ENCODE measurements around the gene SPEG.

SPEG gene

GRCh38 chr2:219423652-219424377, 10.8 kb upstream of the SPEG start:
- DNase-seq (ENCODE audit: low read depth, low spot score): no peak

GRCh38 chr2:219425238-219426067, 9.2 kb upstream of the SPEG start:
- no peak for DNase-seq (ENCODE audit: low read depth, low spot score)

DNA sequence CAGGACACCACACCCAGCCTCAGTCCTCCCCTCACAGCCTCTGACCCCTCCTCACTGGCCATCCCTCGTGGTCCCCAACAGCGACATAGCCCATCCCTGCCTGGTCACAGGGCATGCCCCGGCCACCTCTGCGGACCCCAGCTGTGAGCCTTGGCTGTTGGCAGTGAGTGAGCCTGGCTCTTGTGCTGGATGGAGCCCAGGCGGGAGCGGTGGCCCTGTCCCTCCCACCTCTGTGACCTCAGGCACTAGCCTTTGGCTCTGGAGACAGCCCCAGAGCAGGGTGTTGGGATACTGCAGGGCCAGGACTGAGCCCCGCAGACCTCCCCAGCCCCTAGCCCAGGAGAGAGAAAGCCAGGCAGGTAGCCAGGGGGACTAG, 8.6 kb upstream of the SPEG start:
- DNase-seq (ENCODE audit: low read depth, low spot score): no peak

DNA sequence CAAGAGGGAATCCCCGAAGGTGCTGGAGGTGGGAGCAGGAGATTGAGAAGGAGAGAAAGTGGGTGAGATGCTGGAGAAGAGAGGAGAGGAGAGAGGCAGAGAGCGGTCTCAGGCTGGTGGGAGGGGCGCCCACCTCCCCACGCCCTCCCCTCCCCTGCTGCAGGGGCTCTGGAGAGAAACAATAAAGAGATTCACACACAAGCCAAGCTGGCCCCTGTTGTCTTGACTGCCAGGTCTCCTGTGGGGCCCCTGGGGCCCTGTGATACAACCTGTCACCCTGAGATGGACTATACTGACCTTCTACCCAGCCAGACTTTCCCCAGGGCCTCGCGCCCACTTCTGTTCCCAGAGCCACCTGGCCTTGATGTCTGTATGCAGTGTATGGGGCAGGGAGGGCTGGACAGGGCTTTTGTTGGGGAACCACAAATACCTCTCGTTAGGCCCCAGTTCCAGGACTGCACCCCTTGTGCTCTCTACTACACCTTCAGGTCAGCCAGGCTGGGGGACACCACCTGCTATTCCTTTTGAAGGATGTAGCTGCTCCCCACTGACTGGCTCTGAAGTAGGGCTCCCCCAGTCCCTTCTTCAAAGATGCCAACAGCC, 8.0 kb upstream of the SPEG start:
- no peak for DNase-seq (ENCODE audit: low read depth, low spot score)

- no peak for DNase-seq (ENCODE audit: low read depth, low spot score)
These were observed 6.2 kb upstream of the SPEG start for GRCh38 chr2:219428469-219428868.

- DNase-seq (ENCODE audit: low read depth, low spot score): no peak
These were observed 4.6 kb upstream of the SPEG start for GRCh38 chr2:219429958-219430606.

DNA sequence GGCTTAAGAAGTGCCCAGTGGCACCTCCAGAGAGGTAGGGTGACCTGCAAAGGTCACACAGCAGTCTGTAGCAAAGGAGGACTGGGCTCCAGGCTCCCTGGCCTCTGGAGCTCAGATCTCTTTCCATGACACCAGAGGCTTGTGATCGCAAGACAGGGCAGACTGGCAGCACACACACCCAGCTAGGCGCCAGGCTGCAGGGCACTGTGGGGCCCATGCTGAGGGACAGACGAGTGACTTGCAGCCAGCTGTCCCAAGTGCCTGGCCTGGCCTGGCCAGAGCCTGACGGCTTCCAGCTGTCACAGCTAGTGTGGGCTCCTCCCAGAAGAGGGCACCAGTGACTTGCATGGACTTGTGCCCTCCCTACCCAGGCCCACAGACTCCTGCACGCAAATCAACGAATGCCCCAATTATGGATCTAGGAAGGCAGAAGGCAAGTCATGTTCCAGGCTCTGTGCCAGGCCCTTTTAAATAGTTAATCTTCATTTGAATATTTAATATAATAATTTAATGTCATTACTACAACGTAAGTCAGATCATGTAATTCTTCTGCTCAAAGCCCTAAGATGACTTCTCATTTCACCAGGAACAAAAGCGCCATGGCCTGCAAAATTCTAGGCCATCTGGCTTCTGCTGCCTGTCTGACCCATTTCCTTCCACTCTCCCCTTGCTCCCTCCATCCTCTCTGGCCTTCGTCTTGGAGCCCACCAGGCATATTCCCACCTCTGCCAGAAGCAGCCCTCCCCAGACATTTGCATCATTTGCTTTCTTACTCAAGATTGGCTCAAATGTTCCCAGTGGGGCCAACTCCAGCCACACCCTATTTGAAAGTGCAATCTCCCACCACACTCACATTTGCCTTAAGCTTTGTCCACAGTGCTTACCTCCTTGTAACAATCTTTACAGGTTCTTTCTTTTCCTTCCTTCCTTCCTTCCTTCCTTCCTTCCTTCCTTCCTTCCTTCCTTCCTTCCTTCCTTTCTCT, 3.7 kb upstream of the SPEG start:
- no peak for DNase-seq (ENCODE audit: low read depth, low spot score)

- DNase-seq (ENCODE audit: low read depth, low spot score): peak; percentile 89
These were observed 776 bp upstream of the SPEG start for GRCh38 chr2:219433666-219434467.

DNA sequence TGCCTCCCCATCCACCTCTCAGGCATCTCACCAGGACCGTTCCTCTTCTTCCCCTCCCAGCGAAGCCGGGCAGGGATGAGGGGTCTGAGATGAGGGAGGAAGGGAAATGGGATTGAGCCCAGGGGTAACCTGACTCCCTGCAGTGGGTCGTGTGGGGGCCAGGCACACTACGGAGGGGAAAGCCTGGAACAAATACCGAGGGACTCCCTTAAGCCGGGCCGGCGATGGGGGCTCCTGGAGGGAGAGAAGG, 250 bp upstream of the SPEG start:
- DNase-seq (ENCODE audit: low read depth, low spot score): no peak

DNA sequence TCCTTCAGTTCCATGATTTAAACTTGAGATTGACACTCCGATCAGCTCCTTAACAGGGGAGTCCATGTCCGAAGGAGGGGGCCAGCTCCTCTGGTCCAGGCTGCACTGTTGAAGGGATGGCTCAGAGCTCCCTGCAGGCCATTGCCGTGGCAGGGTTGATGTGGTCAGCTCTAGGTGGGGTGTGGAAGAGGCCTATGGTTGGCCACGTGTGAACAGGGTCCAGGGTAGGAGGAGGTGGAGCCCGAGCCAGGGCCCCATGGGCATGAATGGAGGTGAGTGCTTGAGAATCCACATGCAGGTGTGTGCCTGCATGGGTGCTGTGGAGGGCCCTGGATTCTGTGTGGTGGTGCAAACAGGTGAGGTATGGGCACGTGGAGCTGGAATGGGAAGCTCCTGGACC, 1.1 kb downstream of the SPEG start:
- no peak for DNase-seq (ENCODE audit: low read depth, low spot score)

DNA sequence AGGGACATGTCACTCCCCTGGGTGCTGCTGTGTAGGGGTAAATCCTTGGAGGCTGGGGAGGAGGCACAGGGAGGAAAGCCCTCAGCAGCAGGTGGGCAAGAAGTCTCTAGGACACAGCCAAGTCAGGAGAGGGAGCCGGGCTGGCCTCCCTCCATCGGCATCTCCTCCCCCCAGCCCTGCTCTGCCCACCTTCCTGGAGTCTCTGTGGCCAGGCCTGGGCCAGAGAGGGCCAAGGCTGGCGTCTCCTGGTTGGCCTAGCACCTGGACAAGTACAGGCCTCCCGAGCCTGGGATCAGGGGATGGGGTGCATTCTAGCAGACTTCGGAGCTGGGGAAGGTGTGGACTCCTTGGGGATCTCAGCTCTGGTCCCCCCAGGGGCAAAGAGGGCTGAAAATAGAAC, 1.8 kb downstream of the SPEG start:
- DNase-seq (ENCODE audit: low read depth, low spot score): no peak

DNA sequence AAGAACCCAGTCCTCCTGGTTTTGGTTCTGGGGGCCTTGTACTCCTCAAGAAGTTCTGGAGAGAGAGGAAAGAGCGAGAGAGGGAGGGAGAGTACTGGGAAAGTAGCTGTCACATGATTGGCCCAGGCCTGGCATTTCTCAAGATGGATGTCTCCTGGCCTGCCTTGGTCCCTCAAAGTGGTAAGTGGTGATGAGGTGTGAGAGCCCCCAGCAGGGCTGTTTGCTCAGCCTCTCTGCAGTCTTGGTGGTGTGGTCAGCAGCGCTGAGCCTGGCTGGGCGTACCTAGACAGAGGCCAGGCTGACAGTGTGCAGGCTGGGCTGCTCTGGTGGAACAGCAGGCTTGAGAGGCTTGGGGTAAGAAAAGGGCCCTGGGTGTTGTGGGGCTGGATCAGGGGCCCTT, 2.5 kb downstream of the SPEG start:
- peak; percentile 85 for DNase-seq (ENCODE audit: low read depth, low spot score)

DNA sequence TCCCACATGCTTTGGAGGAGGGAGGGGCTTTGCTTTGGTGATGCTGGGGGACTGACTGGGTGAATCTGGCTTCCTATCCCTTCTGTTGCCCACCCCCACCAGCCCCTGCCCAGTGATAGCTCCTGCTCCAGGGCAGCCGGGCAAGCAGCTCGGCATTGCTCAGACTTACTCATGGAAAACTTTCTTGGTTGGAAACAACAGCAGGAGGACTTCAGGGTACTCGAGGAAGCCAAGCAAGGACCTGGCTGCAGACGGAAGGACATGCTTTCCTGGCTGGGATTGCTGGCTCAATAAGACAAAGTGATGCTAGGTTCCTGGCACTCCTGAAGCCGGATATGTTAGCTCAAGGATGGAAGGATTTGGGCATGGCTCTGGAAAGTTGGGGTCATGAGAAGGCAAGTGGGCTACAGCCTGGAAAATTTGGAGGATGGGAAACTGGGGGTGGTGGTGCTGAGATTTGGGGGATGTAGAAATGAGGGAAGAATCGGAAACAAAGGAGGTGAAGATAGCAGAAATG, 3.1 kb downstream of the SPEG start:
- DNase-seq (ENCODE audit: low read depth, low spot score): no peak

GRCh38 chr2:219438453-219438852, 3.8 kb downstream of the SPEG start:
- no peak for DNase-seq (ENCODE audit: low read depth, low spot score)

DNA sequence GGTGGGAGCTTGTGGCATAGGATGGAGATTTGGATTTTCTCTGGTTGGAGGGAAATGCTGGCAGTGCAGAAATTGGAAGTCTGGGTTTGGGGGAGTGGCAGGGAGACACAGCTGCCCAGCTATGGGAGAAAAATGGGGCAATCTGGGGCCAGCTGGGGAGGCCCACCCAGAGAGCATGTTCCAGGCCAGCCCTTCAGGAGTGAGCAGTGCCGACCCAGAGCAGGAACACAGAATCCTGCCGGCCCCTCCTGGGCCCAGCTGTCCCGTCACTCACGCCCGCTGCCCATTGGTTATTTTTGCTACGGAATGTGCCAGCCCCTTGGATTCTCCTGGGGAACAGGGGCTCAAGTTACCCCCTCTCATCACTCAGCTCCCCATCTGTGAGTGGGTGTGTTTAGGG, 4.9 kb downstream of the SPEG start:
- DNase-seq (ENCODE audit: low read depth, low spot score): no peak

- no peak for DNase-seq (ENCODE audit: low read depth, low spot score)
These were observed 6.0 kb downstream of the SPEG start for GRCh38 chr2:219440388-219441256.

DNA sequence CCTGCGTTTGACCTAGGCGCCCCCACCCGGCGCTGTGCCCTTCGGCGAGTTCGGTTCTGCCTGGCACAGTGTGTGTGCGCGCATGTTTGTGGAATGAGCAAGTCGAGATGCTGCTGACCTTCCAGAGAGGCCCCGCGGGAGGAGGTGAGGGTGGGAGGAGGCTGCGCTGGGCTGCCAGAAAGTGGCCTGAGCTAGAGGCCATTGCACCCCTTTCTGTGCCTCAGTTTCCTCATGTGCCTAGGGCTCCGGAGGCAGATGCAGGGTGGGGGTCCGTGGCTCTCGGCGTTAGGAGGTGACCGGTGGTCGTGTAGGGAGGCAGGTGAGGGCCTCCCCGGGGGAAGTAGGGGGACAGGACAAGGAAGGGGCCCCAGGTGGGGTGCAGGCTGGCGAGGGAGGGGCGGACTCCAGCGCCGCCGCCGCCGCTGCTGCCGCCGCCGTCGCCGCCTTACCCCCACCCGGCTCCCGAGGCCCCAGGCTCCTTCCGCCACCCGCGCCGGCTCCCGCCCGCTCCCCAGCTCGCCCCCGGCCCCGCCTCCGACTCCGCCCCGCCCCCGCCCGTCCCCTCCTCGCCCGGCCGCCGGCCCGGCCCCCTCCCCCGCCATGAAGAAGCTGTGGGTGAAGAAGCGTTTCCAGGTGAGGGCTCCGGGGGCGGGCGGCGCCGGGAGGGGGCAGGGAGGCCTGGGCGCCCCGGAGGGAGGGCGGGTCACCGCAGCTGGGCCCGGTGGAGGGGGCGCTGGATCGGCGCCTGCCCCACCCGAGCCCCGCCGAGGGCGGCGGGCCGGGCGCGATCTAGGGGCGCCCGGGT, 7.0 kb downstream of the SPEG start:
- no peak for DNase-seq (ENCODE audit: low read depth, low spot score)

GRCh38 chr2:219442256-219443015, 7.8 kb downstream of the SPEG start:
- no peak for DNase-seq (ENCODE audit: low read depth, low spot score)
